HepG2 (cell line): ENCODE results near the gene SLCO4A1. TPM values are rescaled to one million over a fixed set of nuclear protein-coding genes. Genes with fewer than 3 reads are reported as not detected.
A peak's percentile ranks its signal among the peaks of the same experiment; 100 is the strongest.

Experiments used
- ARNTL ChIP-seq: sonication (generic); formaldehyde crosslinking; IDR thresholded peaks from 2 replicates; pipeline ENCODE4 v1.4.0; 2020; ENCODE audit warnings: mild to moderate bottlenecking, missing genetic modification reagents
- DMAP1 ChIP-seq: IDR thresholded peaks from 2 replicates; pipeline ENCODE4 v1.6.1; 2016
- EP300 ChIP-seq, 3 experiments: sonication (generic) in 1 of 3; formaldehyde crosslinking in 1 of 3; IDR thresholded peaks; 2 replicates each; pipeline versions ENCODE4 v1.5.1 to v1.6.1; 2011 to 2020; ENCODE audit warnings: low read depth in 2 of 3, low read length in 2 of 3, borderline replicate concordance in 1 of 3, improper control_type of control experiment in 1 of 3, mild to moderate bottlenecking in 1 of 3, missing genetic modification reagents in 1 of 3, moderate library complexity in 1 of 3
- FOXC1 ChIP-seq: sonication (generic); formaldehyde crosslinking; IDR thresholded peaks from 2 replicates; pipeline ENCODE4 v1.8.0; 2022; ENCODE audit warnings: mild to moderate bottlenecking, missing genetic modification reagents, borderline replicate concordance
- JUN ChIP-seq: sonication (generic); formaldehyde crosslinking; IDR thresholded peaks from 2 replicates; pipeline ENCODE4 v1.4.0; 2020; ENCODE audit warnings: mild to moderate bottlenecking, missing genetic modification reagents
- MIXL1 ChIP-seq: IDR thresholded peaks from 2 replicates; pipeline ENCODE4 v1.6.1; 2016
- NFIB ChIP-seq: sonication (generic); formaldehyde crosslinking; IDR thresholded peaks from 2 replicates; pipeline ENCODE4 v1.9.0; 2021; ENCODE audit warnings: missing genetic modification reagents, mild to moderate bottlenecking, borderline replicate concordance
- RARA ChIP-seq: IDR thresholded peaks from 2 replicates; pipeline ENCODE4 v1.6.1; 2016; ENCODE audit warnings: missing genetic modification reagents, missing compliant biosample characterization
- SIX1 ChIP-seq: sonication (generic); formaldehyde crosslinking; IDR thresholded peaks from 2 replicates; pipeline ENCODE4 v1.4.0; 2020; ENCODE audit warnings: missing genetic modification reagents, borderline replicate concordance
- SPEN ChIP-seq: sonication (generic); formaldehyde crosslinking; IDR thresholded peaks from 2 replicates; pipeline ENCODE4 v1.5.1; 2020; ENCODE audit warnings: low read depth, mild to moderate bottlenecking, missing genetic modification reagents
- ZMYM3 ChIP-seq: sonication (generic); formaldehyde crosslinking; IDR thresholded peaks from 2 replicates; pipeline ENCODE4 v1.5.1; 2020; ENCODE audit warnings: mild to moderate bottlenecking, missing genetic modification reagents
- ZNF333 ChIP-seq: sonication (generic); formaldehyde crosslinking; IDR thresholded peaks from 2 replicates; pipeline ENCODE4 v1.4.0; 2020; ENCODE audit warnings: mild to moderate bottlenecking, missing genetic modification reagents, borderline replicate concordance
- ZNF790 ChIP-seq: sonication (generic); formaldehyde crosslinking; IDR thresholded peaks from 2 replicates; pipeline ENCODE4 v1.8.0; 2022; ENCODE audit warnings: missing genetic modification reagents, mild to moderate bottlenecking, borderline replicate concordance
- polyA plus RNA-seq, 8 experiments: library from polyadenylated mRNA; depleted of rRNA in 3 of 8; stranded (reverse) in 7 of 8; unstranded in 1 of 8; fragments of >200 nt; fragmentation: Illumina TruSeq in 4 of 8; extraction: Trizol in 4 of 8; gene quantifications; 2 replicates each; pipeline versions ENCODE4 v1.2.1 to v1.2.3, GENCODE V29; 2011 to 2016; ENCODE audit warnings: low read depth in 4 of 8, missing spikeins in 1 of 8, mixed read lengths in 1 of 8; ENCODE audit not compliant: insufficient read depth in 1 of 8
- total RNA-seq, 5 experiments: library from RNA; depleted of rRNA; stranded (reverse); fragments of >200 nt; fragmentation: Illumina TruSeq; extraction: Trizol; gene quantifications; 2 replicates each; pipeline ENCODE4 v1.2.3, GENCODE V29; 2016; ENCODE audit warnings: low read depth in 1 of 5
- TF ChIP-seq, protein P1 (sequence below): IDR thresholded peaks from 2 replicates; pipeline ENCODE4 v1.6.1; 2016; ENCODE audit warnings: missing compliant biosample characterization, missing genetic modification reagents, borderline replicate concordance
- TF ChIP-seq, protein P2 (sequence below): IDR thresholded peaks from 2 replicates; pipeline ENCODE4 v1.6.1; 2012; ENCODE audit warnings: low read depth, low read length, improper control_type of control experiment
- TF ChIP-seq, protein P3 (sequence below): sonication (generic); formaldehyde crosslinking; IDR thresholded peaks from 2 replicates; pipeline ENCODE4 v1.5.1; 2020; ENCODE audit warnings: mild to moderate bottlenecking, missing genetic modification reagents
- TF ChIP-seq, protein P4 (sequence below): IDR thresholded peaks from 2 replicates; pipeline ENCODE4 v1.6.1; 2016
- TF ChIP-seq, protein P5 (sequence below): sonication (generic); formaldehyde crosslinking; IDR thresholded peaks from 2 replicates; pipeline ENCODE4 v1.5.0; 2020; ENCODE audit warnings: mild to moderate bottlenecking, missing genetic modification reagents, borderline replicate concordance

The SLCO4A1 gene
- total and polyA plus RNA-seq, 2 of the 13 experiments (the other 11 are each of a cell fraction or from before 2014, with no cell fraction given): 55.5 to 112 TPM

DNA sequence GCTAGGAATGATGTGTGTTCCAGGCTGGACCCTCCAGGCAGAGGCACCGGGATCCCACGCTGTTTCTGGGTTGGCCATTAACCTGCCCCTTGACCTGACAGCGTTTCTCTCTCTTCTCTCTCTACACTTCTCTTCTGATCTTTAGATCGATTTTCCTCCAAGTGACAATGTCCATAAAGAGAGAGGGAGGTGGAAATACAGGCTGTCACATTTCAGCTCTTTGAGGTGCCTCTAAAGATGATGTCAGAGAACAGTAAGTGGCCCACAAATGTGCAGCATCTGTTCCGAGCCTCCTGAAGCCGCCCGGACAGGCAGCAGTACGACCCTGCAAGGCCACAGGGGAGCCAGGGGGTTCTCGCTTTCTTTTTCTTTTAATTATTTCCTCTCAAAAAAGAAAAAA is 2.5 kb upstream of the SLCO4A1 start (continued):
- TF ChIP-seq ZNF790 (no peak), FOXC1 (CRISPR knock-in tag) (no peak), SIX1 (peak; percentile 66; the same call in 1 of the 2 replicates), ZNF333 (0 out of 2 replicates have a peak, but pooled peaks have one; percentile 28), ARNTL (peak; percentile 92), NFIB (CRISPR knock-in tag) (no peak), JUN (peak; percentile 75; the same call in 1 of the 2 replicates), DMAP1 (CRISPR knock-in tag) (peak; percentile 57; the same call in 1 of the 2 replicates), EP300 (IDR thresholded peaks at IDR 0.05; ENCODE audit: low read depth in 2 of 2, low read length in 2 of 2) (peak in 1 of 2 experiments; percentile 84; a peak in 2 of 4 replicates), EP300 (CRISPR knock-in tag; IDR thresholded peaks at IDR 0.05; ENCODE audit: borderline replicate concordance) (no peak), RARA (CRISPR knock-in tag) (peak; percentile 85), MIXL1 (CRISPR knock-in tag) (peak; percentile 91), SPEN (CRISPR knock-in tag) (peak; percentile 70; the same call in 1 of the 2 replicates), ZMYM3 (CRISPR knock-in tag) (peak; percentile 77)
- TF ChIP-seq, protein P1, sequence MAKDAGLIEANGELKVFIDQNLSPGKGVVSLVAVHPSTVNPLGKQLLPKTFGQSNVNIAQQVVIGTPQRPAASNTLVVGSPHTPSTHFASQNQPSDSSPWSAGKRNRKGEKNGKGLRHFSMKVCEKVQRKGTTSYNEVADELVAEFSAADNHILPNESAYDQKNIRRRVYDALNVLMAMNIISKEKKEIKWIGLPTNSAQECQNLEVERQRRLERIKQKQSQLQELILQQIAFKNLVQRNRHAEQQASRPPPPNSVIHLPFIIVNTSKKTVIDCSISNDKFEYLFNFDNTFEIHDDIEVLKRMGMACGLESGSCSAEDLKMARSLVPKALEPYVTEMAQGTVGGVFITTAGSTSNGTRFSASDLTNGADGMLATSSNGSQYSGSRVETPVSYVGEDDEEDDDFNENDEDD: peak; percentile 49; the same call in 1 of the 2 replicates
- TF ChIP-seq, protein P2, sequence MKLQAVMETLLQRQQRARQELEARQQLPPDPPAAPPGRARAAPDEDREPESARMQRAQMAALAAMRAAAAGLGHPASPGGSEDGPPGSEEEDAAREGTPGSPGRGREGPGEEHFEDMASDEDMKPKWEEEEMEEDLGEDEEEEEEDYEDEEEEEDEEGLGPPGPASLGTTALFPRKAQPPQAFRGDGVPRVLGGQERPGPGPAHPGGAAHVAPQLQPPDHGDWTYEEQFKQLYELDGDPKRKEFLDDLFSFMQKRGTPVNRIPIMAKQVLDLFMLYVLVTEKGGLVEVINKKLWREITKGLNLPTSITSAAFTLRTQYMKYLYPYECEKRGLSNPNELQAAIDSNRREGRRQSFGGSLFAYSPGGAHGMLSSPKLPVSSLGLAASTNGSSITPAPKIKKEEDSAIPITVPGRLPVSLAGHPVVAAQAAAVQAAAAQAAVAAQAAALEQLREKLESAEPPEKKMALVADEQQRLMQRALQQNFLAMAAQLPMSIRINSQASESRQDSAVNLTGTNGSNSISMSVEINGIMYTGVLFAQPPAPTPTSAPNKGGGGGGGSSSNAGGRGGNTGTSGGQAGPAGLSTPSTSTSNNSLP: 0 out of 2 replicates have a peak, but pooled peaks have one; percentile 36
- TF ChIP-seq, protein P3, sequence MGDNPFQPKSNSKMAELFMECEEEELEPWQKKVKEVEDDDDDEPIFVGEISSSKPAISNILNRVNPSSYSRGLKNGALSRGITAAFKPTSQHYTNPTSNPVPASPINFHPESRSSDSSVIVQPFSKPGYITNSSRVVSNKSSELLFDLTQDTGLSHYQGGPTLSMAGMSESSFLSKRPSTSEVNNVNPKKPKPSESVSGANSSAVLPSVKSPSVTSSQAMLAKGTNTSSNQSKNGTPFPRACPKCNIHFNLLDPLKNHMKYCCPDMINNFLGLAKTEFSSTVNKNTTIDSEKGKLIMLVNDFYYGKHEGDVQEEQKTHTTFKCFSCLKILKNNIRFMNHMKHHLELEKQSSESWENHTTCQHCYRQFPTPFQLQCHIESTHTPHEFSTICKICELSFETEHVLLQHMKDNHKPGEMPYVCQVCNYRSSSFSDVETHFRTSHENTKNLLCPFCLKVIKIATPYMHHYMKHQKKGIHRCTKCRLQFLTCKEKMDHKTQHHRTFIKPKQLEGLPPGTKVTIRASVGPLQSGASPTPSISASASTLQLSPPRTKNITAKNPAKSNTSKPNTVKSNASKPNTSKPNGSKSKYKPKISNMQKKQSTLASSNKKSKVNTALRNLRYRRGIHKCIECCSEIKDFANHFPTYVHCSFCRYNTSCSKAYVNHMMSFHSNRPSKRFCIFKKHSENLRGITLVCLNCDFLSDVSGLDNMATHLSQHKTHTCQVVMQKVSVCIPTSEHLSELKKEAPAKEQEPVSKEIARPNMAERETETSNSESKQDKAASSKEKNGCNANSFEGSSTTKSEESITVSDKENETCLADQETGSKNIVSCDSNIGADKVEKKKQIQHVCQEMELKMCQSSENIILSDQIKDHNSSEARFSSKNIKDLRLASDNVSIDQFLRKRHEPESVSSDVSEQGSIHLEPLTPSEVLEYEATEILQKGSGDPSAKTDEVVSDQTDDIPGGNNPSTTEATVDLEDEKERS (CRISPR knock-in tag): 0 out of 2 replicates have a peak, but pooled peaks have one; percentile 46
- TF ChIP-seq, protein P4, sequence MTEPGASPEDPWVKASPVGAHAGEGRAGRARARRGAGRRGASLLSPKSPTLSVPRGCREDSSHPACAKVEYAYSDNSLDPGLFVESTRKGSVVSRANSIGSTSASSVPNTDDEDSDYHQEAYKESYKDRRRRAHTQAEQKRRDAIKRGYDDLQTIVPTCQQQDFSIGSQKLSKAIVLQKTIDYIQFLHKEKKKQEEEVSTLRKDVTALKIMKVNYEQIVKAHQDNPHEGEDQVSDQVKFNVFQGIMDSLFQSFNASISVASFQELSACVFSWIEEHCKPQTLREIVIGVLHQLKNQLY (CRISPR knock-in tag): 0 out of 2 replicates have a peak, but pooled peaks have one; percentile 58
- TF ChIP-seq, protein P5, sequence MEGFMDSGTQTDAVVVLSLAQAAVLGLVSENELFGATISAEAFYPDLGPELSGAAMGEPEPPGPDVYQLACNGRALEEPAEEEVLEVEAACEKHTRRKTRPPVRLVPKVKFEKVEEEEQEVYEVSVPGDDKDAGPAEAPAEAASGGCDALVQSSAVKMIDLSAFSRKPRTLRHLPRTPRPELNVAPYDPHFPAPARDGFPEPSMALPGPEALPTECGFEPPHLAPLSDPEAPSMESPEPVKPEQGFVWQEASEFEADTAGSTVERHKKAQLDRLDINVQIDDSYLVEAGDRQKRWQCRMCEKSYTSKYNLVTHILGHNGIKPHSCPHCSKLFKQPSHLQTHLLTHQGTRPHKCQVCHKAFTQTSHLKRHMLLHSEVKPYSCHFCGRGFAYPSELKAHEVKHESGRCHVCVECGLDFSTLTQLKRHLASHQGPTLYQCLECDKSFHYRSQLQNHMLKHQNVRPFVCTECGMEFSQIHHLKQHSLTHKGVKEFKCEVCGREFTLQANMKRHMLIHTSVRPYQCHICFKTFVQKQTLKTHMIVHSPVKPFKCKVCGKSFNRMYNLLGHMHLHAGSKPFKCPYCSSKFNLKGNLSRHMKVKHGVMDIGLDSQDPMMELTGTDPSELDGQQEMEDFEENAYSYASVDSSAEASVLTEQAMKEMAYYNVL: peak; percentile 99
